ENCODE measurements around the gene ACTR3C.

DNA sequence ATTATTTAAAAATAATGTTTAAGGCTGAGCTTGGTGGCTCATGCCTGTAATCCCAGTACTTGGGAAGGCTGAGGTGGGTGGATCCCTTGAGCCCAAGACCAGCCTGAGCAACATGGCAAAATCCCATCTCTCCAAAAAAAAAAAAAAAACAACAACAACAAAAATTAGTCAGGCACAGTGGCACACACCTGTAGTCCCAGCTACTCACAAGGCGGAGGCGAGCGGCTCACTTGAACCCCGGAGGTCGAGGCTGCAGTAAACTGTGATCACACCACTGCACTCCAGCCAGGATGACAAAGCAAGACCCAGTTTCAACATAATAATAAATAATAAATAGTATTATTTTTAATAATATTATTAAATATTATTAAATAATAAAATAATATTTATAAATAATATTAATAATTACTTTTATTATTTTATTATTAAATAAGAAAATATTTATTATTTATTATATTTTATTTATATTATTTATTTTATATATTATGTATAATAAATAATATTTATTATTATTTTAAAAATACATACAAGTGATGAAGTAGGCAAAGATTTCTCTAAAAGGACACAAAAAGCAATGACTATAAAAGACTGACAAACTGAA lies 8.6 kb downstream of the ACTR3C start:
- no peak for TF ChIP-seq EZH2 (IDR thresholded peaks at IDR 0.05; ENCODE audit: borderline replicate concordance, insufficient read depth, low read depth, low read length, poor library complexity, severe bottlenecking)
- TF ChIP-seq, protein P1, sequence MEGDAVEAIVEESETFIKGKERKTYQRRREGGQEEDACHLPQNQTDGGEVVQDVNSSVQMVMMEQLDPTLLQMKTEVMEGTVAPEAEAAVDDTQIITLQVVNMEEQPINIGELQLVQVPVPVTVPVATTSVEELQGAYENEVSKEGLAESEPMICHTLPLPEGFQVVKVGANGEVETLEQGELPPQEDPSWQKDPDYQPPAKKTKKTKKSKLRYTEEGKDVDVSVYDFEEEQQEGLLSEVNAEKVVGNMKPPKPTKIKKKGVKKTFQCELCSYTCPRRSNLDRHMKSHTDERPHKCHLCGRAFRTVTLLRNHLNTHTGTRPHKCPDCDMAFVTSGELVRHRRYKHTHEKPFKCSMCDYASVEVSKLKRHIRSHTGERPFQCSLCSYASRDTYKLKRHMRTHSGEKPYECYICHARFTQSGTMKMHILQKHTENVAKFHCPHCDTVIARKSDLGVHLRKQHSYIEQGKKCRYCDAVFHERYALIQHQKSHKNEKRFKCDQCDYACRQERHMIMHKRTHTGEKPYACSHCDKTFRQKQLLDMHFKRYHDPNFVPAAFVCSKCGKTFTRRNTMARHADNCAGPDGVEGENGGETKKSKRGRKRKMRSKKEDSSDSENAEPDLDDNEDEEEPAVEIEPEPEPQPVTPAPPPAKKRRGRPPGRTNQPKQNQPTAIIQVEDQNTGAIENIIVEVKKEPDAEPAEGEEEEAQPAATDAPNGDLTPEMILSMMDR (IDR thresholded peaks at IDR 0.05): no peak
